Nephron (organoid): Measurements from ENCODE around the gene UROC1.
A peak's percentile ranks its signal among the peaks of the same experiment; 100 is the strongest.

Source experiments
- H3K27ac Mint-ChIP-seq, 3 experiments: 2 replicates each; pipeline ENCODE4 v1.8.0; 2020; ENCODE audit warnings: mixed read lengths in 3 of 3, mild to moderate bottlenecking in 2 of 3, moderate library complexity in 1 of 3
- H3K27me3 Mint-ChIP-seq: 2 replicates; pipeline ENCODE4 v1.8.0; 2021; ENCODE audit warnings: low read depth, mild to moderate bottlenecking, moderate library complexity, mixed read lengths
- H3K36me3 Mint-ChIP-seq: 2 replicates; pipeline ENCODE4 v1.8.0; 2020; ENCODE audit warnings: low read depth, mixed read lengths
- H3K4me1 Mint-ChIP-seq: 2 replicates; pipeline ENCODE4 v1.8.0; 2020; ENCODE audit warnings: mixed read lengths
- H3K4me3 Mint-ChIP-seq, 3 experiments: 2 replicates each; pipeline ENCODE4 v1.8.0; 2020; ENCODE audit warnings: mild to moderate bottlenecking in 3 of 3, mixed read lengths in 3 of 3, moderate library complexity in 2 of 3
- H3K9me3 Mint-ChIP-seq: 2 replicates; pipeline ENCODE4 v1.8.0; 2020; ENCODE audit warnings: mixed read lengths
- TF ChIP-seq, protein P1 (sequence below), 3 experiments: fragments of 200-600 bp; sonication (generic); IDR thresholded peaks; one replicate each; pipeline ENCODE4 v1.5.0; 2021; ENCODE audit warnings: antibody characterized with exemption in 3 of 3; ENCODE audit not compliant: unreplicated experiment in 3 of 3

The UROC1 gene

DNA sequence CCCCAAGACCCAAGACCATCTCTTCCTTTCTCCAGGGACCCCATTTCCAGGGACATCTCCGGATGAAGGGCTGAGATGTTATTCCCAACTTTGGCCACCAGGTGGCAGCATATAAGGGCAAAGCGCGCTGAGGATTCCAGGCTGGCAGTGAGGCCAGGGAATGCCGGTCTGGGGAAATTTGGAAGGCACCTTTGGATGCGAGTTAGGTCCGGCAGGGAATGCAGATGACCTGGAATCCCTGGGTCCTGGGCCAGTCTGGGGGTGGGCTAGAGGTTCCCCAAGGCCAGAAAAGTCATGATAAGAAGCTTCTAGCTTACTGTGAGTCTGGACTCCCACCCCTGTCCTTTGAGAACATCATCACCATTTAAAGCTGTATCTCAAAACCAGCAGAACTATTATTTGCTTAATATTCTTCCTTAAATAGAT, 4.8 kb upstream of the UROC1 start:
- Mint-ChIP-seq H3K4me1 (no peaks in the 10 kb centered on the region), H3K27me3 (peaks cover 46% of the 10 kb centered on the region), H3K9me3 (no peaks in the 10 kb centered on the region), H3K27ac (no peak overlapping the region), H3K4me3 (peak overlapping the region in 2 of 3 experiments; percentile 9 to 26), H3K36me3 (no peaks in the 10 kb centered on the region)
- TF ChIP-seq, protein P1, sequence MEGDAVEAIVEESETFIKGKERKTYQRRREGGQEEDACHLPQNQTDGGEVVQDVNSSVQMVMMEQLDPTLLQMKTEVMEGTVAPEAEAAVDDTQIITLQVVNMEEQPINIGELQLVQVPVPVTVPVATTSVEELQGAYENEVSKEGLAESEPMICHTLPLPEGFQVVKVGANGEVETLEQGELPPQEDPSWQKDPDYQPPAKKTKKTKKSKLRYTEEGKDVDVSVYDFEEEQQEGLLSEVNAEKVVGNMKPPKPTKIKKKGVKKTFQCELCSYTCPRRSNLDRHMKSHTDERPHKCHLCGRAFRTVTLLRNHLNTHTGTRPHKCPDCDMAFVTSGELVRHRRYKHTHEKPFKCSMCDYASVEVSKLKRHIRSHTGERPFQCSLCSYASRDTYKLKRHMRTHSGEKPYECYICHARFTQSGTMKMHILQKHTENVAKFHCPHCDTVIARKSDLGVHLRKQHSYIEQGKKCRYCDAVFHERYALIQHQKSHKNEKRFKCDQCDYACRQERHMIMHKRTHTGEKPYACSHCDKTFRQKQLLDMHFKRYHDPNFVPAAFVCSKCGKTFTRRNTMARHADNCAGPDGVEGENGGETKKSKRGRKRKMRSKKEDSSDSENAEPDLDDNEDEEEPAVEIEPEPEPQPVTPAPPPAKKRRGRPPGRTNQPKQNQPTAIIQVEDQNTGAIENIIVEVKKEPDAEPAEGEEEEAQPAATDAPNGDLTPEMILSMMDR (IDR thresholded peaks at IDR 0.05; ENCODE audit: unreplicated experiment in 3 of 3): peak; percentile 87 to 95 (median 91)

DNA sequence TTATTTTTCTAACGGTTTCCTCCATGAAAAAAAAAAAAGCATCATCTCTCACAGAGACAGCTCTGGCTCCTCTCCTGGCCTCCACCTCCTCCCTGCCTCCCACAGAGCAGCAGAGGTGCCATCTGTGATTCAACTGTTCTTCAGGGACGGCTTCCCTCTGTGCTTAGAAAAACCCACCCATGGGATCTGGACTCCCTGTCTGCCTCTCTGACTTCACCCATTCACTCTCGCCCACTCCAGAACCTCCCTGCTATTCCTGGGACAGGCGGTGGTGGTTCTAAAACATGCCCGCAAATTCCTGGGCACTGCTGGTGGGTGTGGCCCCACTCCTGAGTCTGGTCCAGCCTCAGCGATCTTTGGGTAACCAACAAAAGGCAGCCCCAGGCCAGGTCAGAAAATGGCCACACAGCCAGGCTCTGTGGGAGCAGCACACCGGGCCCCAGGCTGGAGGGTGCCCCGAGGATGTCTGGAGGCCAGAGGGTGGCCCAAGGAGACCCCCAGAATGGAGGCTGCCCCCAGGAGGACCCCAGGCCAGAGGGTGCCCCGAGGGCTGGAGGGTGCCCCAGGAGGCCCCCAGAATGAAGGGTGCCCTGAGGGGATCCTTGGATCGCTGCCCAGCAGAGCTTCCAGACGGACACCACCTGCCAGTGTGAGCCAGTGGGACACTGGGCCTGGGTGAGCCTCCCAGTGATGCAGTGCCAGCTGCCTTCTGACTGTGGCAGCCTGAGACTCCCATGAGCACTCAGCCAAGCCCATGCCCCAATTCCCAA, 3.7 kb upstream of the UROC1 start:
- TF ChIP-seq, protein P1 (IDR thresholded peaks at IDR 0.05; ENCODE audit: unreplicated experiment in 3 of 3): no peak
- no peak overlapping the region for H3K4me3 Mint-ChIP-seq
- H3K4me1 Mint-ChIP-seq: no peaks in the 10 kb centered on the region
- H3K27ac Mint-ChIP-seq: no peak overlapping the region
- H3K36me3 Mint-ChIP-seq: no peaks in the 10 kb centered on the region
- peaks cover 50% of the 10 kb centered on the region for H3K27me3 Mint-ChIP-seq
- no peaks in the 10 kb centered on the region for H3K9me3 Mint-ChIP-seq

DNA sequence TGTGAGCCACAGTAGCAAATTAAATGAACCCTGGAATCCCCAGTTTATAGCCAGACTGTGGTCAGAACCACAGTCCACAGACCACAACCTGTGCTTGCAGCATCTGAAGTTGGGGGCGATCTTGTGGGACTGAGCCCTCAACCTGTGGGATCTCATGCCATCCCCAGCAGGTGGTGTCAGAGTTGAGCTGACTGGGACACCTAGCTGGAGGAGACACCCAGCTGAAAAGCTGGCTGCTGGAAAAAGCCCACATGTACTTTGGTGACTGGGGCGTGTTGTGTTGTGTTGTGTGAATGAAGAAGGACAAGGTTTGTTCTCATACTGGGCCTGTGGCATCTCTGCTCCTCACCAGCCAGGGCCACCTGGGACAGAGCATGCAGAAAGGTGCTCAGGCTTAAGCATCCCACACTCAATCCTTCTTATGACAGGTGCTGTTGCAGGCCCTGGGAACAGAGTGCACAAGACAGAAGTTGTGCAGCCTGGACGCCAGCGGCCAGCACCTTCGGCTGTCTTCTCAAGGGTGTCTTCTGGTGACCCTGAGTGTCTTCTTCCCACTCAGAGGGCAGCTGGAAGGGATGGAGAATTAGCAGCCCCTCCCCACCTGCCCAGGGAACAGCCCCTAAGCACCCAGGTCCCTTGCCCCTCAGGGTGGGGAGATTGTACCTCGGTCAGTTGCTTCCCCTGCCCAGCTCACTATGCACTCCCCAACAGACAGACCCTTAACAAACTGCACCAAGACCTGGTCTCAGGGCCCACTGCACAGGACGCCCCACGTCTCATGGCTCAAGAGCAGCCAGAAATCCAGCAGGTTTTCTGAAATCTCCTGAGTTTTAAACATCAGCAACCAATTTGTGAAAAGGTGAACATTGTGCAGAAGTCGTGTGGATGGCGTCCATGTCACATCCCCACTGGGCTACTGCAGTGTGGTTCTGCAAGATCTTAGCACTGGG, 2.2 kb upstream of the UROC1 start:
- Mint-ChIP-seq H3K9me3 (no peaks in the 10 kb centered on the region), H3K4me1 (no peaks in the 10 kb centered on the region), H3K27ac (no peak overlapping the region), H3K36me3 (no peaks in the 10 kb centered on the region), H3K4me3 (no peak overlapping the region), H3K27me3 (peaks cover 37% of the 10 kb centered on the region)
- TF ChIP-seq, protein P1 (IDR thresholded peaks at IDR 0.05; ENCODE audit: unreplicated experiment in 3 of 3): no peak

DNA sequence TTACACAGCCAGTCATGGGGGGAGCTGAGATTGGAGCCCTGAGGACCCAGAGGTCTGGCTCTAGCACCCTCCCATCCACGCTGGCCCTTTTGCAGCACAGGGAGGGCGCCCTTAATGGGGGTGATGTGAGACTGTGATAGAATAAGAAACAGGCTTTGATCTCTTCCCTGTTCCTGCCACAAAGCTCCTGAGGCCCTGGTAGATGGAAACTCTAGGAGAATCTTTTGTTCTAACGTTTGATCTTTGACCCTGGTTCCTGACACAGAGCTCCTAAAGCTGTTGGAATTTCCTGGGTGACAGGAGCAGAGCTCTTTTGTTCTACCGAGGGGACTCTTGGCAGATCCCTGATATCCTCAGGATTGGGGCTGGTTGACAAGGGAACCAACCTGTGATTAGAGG, 1.2 kb upstream of the UROC1 start:
- Mint-ChIP-seq H3K27me3 (peaks cover 35% of the 10 kb centered on the region), H3K9me3 (no peaks in the 10 kb centered on the region), H3K36me3 (no peaks in the 10 kb centered on the region), H3K4me3 (no peak overlapping the region), H3K4me1 (no peaks in the 10 kb centered on the region), H3K27ac (no peak overlapping the region)
- TF ChIP-seq, protein P1 (IDR thresholded peaks at IDR 0.05; ENCODE audit: unreplicated experiment in 3 of 3): no peak

DNA sequence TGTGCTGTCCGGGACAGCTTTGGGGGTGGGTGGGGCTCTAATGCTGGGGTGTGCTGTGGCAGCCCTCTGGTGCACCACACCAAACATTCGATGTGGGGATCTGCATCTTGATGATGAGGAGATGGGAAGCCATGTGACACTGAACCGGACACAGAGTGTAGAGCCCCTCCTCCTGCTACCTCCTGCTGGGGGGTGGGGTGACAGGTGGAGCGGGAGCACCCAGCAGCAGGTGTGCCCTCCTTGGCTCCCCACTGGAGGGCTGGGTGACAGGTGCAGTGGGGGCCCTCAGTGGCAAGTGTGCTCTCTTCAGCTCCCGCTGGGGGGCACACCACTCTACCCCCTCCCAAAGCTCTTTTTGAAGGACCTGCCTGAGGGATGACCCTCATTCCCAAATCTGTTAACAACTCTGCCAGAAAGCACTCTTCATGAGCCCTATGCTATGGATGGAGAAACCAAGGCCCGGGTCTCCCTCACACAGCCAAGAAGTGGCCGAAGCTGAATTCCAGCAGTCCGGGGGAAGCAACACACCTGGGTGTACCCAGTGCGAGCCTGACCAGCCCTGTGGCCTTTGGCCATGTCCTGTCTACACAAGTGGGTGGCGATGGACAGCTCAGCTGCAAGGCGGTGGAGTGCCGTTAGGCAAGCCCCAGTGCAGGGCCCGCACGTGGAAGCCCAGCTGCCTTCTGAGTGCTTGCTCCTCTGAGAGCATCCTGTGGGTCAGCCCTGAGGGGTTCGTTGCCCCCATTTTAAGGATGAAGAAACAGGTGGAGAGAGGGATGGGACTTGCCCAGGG, 609 bp upstream of the UROC1 start:
- Mint-ChIP-seq H3K4me3 (no peak overlapping the region), H3K4me1 (no peaks in the 10 kb centered on the region), H3K9me3 (no peaks in the 10 kb centered on the region), H3K27me3 (peaks cover 34% of the 10 kb centered on the region), H3K27ac (no peak overlapping the region), H3K36me3 (no peaks in the 10 kb centered on the region)
- TF ChIP-seq, protein P1 (IDR thresholded peaks at IDR 0.05; ENCODE audit: unreplicated experiment in 3 of 3): no peak
